Measurements from ENCODE around the gene PALMD.

DNA sequence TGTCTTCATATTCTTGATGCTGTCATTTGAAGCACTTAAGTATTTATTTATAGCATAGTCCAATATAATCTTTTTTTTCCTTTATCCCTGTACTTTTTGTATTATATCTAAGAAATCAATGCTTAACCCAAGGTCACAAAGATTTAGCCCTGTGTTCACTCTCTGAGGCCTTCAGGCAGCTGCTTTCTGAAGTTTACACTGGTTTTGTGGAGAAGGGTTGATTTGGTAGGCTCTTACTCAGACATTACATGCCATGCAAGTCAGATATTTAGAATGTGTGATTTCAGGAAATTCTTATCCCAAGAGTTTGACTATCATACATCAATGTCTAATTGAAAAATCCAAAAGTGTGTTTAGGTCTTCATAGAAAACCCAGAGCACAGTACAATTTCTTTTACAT, 56.3 kb downstream of the PALMD start:
- TF ChIP-seq CTCF (IDR thresholded peaks at IDR 0.05): no peak
- TF ChIP-seq EZH2 (IDR thresholded peaks at IDR 0.05; ENCODE audit: borderline replicate concordance, insufficient read depth, low read depth, low read length, poor library complexity, severe bottlenecking): no peak
